Retinal pigment epithelial cell (primary cell): ENCODE data around the gene AGBL1.

Experiments
- DNase-seq: peaks from one replicate; pipeline ENCODE4 v3.0.0-alpha.2; 2010; ENCODE audit warnings: low read depth
- H3K4me3 ChIP-seq: 2 replicates; pipeline ENCODE4 v1.5.1; 2011; ENCODE audit warnings: mild to moderate bottlenecking, low read length, control low read depth, moderate library complexity
- TF ChIP-seq, protein P1 (sequence below): conservative IDR thresholded peaks from 2 replicates; pipeline ENCODE4 v1.5.1; 2011; ENCODE audit warnings: low read depth, low read length, control low read depth, inconsistent platforms

Gene AGBL1

DNA sequence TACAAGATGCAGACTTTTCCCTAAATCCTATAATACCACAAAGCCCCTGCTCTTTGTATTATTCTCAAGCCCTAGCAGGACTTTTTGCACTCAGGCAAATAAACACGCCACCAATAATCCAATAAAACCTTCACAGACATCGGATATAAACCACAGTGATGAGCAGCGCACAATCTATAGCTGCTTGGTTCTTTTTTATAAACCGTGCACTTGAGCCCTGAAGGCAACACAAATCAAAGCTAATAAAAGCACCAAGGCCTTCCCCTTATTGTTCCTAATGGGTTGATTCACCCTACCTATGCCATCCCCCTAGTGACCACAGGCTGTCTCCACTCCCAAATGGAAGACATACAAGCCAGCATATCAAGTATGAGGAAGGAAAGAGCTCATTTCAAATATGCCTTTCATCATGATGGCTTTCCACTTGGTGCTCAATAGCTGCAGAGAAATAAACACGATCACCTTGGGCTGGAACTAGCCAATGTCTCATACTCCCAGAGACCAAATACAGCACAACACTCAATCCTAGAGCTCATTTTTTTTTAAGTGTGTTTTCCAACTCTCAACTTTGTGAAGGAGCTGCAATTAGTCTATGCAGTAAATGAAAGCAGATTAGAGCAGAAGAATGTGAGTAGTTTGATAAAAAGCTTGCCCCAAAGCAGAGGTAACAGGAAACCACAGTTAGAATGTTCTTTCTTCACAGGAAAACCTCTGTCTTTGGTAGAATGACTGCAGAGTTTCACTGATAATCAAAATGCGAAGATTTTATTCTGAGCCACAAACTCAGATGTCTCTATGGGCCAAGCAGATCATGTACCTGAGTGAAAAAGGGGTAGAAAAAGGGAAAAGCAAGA lies 573.9 kb downstream of the AGBL1 start:
- H3K4me3 ChIP-seq = no peak overlapping the region
- DNase-seq = no peak
- TF ChIP-seq, protein P1, sequence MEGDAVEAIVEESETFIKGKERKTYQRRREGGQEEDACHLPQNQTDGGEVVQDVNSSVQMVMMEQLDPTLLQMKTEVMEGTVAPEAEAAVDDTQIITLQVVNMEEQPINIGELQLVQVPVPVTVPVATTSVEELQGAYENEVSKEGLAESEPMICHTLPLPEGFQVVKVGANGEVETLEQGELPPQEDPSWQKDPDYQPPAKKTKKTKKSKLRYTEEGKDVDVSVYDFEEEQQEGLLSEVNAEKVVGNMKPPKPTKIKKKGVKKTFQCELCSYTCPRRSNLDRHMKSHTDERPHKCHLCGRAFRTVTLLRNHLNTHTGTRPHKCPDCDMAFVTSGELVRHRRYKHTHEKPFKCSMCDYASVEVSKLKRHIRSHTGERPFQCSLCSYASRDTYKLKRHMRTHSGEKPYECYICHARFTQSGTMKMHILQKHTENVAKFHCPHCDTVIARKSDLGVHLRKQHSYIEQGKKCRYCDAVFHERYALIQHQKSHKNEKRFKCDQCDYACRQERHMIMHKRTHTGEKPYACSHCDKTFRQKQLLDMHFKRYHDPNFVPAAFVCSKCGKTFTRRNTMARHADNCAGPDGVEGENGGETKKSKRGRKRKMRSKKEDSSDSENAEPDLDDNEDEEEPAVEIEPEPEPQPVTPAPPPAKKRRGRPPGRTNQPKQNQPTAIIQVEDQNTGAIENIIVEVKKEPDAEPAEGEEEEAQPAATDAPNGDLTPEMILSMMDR = no peak

GRCh38 chr15:86654501-86654900 lies 574.8 kb downstream of the AGBL1 start:
- H3K4me3 ChIP-seq = no peak overlapping the region
- TF ChIP-seq, protein P1 = no peak
- DNase-seq = no peak

DNA sequence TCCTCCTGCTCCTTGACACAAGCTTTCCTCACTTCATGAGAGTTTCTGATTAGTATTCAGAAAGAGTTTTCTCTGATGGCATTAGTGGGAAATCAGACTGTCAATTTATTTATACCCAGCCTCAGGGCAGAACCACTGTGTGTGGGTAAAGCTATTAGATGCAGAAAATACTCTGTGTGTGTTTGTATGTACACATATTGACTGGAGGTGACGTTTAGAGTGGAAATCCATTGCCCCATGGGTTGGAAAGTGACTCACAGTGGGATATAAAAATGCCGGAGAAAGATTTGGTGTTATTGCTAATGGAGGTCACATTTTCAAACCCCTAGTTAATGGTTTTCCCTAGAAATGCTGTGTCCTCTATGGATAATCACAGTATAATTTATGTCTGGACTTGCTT lies 577.6 kb downstream of the AGBL1 start:
- H3K4me3 ChIP-seq = no peak overlapping the region
- no peak for DNase-seq
- TF ChIP-seq, protein P1 = no peak

DNA sequence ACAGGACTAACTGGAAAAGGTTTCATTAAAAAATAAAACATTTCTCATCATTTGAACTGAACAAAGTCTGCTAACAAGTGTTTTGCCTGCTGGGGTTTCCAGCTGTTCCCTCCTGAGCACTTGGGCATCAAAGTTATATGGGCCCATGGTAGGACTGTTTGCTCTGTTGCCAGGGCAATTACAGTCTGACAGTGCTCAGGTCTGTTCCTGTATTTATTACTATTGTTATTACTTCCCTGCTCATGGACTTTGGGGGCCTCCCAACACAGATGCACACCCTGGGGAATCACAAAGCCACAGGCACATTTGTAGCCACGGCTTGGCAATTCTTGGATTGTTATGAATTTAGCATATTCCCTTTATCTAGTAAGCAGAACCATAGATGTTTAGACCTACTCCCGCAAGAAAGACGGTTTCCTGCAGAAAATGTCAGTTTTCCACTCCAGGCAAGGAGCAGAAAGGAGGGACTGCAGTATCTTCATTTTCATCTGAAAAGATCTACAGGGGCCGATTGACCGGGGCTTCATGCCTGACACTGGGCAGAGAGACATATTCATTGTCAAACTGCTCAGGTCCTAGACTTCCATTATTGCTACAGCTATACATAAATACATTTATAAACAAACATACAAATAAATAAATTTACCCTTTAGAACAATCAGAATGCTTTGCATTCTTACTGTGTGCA lies 580.2 kb downstream of the AGBL1 start:
- DNase-seq = no peak
- TF ChIP-seq, protein P1 = no peak
- H3K4me3 ChIP-seq = no peak overlapping the region

GRCh38 chr15:86661580-86661979 lies 581.9 kb downstream of the AGBL1 start:
- DNase-seq = no peak
- TF ChIP-seq, protein P1 = no peak
- H3K4me3 ChIP-seq = no peak overlapping the region

DNA sequence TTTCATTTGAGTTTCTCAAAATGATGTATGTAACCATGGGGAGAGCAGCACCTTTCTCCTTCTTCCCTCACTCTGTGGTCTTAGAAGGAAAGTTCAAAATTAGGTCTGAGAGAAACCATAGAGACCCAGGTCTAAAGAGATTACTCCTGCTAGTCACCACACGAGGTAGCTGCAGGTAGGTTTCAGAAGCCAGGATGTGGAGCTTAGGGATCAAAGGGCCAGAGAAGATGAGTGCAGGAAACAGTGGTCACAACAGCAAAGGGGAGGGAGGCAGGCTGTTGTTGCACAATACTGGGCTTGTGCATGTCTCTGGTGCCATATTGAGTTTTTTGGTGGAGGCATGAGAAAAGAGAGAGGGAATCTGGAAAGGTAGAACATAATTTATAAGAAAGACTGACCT lies 583.6 kb downstream of the AGBL1 start:
- no peak for DNase-seq
- no peak overlapping the region for H3K4me3 ChIP-seq
- TF ChIP-seq, protein P1 = no peak

DNA sequence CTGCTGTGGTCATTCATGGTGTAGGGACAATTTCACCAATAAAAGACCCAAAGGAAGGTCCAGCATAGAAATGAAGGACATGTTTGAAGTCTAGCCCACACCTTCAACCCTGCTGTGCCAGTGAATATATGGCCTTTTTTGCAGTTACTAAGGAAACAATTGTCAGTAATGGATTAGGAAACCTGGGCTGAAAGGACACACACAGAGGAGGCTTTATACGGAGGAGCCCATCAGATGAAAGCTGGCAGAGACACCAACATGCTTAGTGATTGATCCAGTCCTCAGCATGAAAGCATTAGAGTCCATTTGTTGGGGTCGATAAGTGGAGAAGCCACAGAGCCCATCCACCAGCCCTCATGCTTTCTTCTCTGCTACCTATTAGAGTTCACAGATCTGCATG lies 584.3 kb downstream of the AGBL1 start:
- no peak overlapping the region for H3K4me3 ChIP-seq
- TF ChIP-seq, protein P1 = no peak
- no peak for DNase-seq
